OCI-LY7 (cell line): ENCODE measurements around the gene ADD3. TPM values are rescaled to one million over a fixed set of nuclear protein-coding genes. Genes with fewer than 3 reads are reported as not detected.

ENCODE experiments used
- BruUV-seq: library from RNA; stranded (reverse); fragments of 400-500 nt; replicated peaks from 2 replicates; lab custom pipeline; 2021; lab: Mats Ljungman, UMichigan
- CTCF ChIA-PET: fragments of 300-600 bp; sonication (Branson Sonifier 250); formaldehyde crosslinking; loops from one replicate; lab custom pipeline; 2022; ENCODE audit warnings: antibody characterized with exemption; ENCODE audit not compliant: unreplicated experiment; lab: Charles Lee
- POLR2A ChIA-PET: fragments of 300-600 bp; sonication (Branson Sonifier 250); formaldehyde crosslinking; loops from one replicate; lab custom pipeline; 2022; ENCODE audit warnings: antibody characterized with exemption; lab: Charles Lee
- DNase-seq: peaks from one replicate; pipeline ENCODE4 v3.0.0-alpha.2; 2015; ENCODE audit warnings: low spot score
- H2AFZ ChIP-seq: fragments of 200-600 bp; sonication (generic), shearing (Covaris generic); 2 replicates; pipeline ENCODE4 v1.6.1; 2014; ENCODE audit warnings: mild to moderate bottlenecking, antibody characterized with exemption, low read length, moderate library complexity
- H3K27ac ChIP-seq: fragments of 200-600 bp; sonication (generic); 2 replicates; pipeline ENCODE4 v1.5.1; 2014; ENCODE audit warnings: mixed run types, low read depth, mild to moderate bottlenecking, moderate library complexity, low read length, inconsistent platforms; ENCODE audit not compliant: poor library complexity, severe bottlenecking
- H3K36me3 ChIP-seq: fragments of 200-600 bp; sonication (generic); 2 replicates; pipeline ENCODE4 v1.6.1; 2014; ENCODE audit warnings: mild to moderate bottlenecking, antibody characterized with exemption, low read length, moderate library complexity, mixed read lengths; ENCODE audit not compliant: insufficient read depth
- H3K4me1 ChIP-seq: fragments of 200-600 bp; sonication (generic); 2 replicates; pipeline ENCODE4 v1.5.1; 2014; ENCODE audit warnings: mild to moderate bottlenecking, low read length; ENCODE audit not compliant: insufficient read depth, poor library complexity, severe bottlenecking
- H3K4me2 ChIP-seq: fragments of 200-600 bp; sonication (generic); 2 replicates; pipeline ENCODE4 v1.6.1; 2014; ENCODE audit warnings: mild to moderate bottlenecking, low read length
- H3K4me3 ChIP-seq: fragments of 200-600 bp; sonication (generic); 2 replicates; pipeline ENCODE4 v1.5.1; 2014; ENCODE audit warnings: mild to moderate bottlenecking, low read depth, low read length; ENCODE audit not compliant: poor library complexity, severe bottlenecking
- H3K79me2 ChIP-seq: fragments of 200-600 bp; sonication (generic); 2 replicates; pipeline ENCODE4 v1.6.1; 2016; ENCODE audit warnings: low read depth, mild to moderate bottlenecking, low read length, moderate library complexity, mixed read lengths; ENCODE audit not compliant: insufficient read depth
- H3K9me2 ChIP-seq: fragments of 200-600 bp; sonication (generic); 2 replicates; pipeline ENCODE4 v1.6.1; 2016; ENCODE audit warnings: mild to moderate bottlenecking, low read length, mixed read lengths; ENCODE audit not compliant: insufficient read depth
- H3K9me3 ChIP-seq: fragments of 200-600 bp; sonication (generic); 2 replicates; pipeline ENCODE4 v1.6.1; 2014; ENCODE audit warnings: mild to moderate bottlenecking, mixed run types, low read length, mixed read lengths
- H4K20me1 ChIP-seq: fragments of 200-600 bp; sonication (generic); 2 replicates; pipeline ENCODE4 v1.6.1; 2014; ENCODE audit warnings: mild to moderate bottlenecking, antibody characterized with exemption, low read length, moderate library complexity, mixed read lengths; ENCODE audit not compliant: insufficient read depth
- EZH2phosphoT487 ChIP-seq: fragments of 200-600 bp; sonication (generic); IDR thresholded peaks from 2 replicates; pipeline ENCODE4 v1.6.1; 2018; ENCODE audit warnings: low read depth, borderline replicate concordance, mild to moderate bottlenecking, mixed run types, antibody characterized with exemption, low read length, moderate library complexity, mixed read lengths
- intact Hi-C: fragments of 100-400 bp; cut with micrococcal nuclease; formaldehyde crosslinking; loops from one replicate; pipeline ENCODE4 v1.10.0; 2022; ENCODE audit not compliant: unreplicated experiment
- total RNA-seq, 2 experiments: library from RNA; depleted of rRNA in 1 of 2; stranded (reverse); fragments of >200 nt in 1 of 2; shearing (Covaris generic) in 1 of 2; gene quantifications; 2 replicates each; pipeline ENCODE4 v1.2.3, GENCODE V29; 2014 to 2022
- TF ChIP-seq, protein P1 (sequence below): fragments of 200-600 bp; sonication (generic); conservative IDR thresholded peaks from 2 replicates; pipeline ENCODE4 v1.5.1; 2014; ENCODE audit warnings: mild to moderate bottlenecking, antibody characterized with exemption, low read length, moderate library complexity, mixed read lengths

ADD3 gene
- total RNA-seq, 2 experiments from 2014 or later: 75.8 to 89.7 TPM

GRCh38 chr10:109993551-109994330 is 14.0 kb upstream of the ADD3 start:
- DNase-seq: no peak
- Histone ChIP-seq H3K4me1 (peaks cover 23% of the 10 kb centered on the region), H3K4me2 (no peak overlapping the region), H3K36me3 (no peaks in the 10 kb centered on the region), H4K20me1 (no peaks in the 10 kb centered on the region), H3K79me2 (no peaks in the 10 kb centered on the region), H3K9me3 (no peaks in the 10 kb centered on the region), H3K4me3 (no peak overlapping the region), H3K27ac (no peak overlapping the region), H2AFZ (no peak overlapping the region), H3K9me2 (no peaks in the 10 kb centered on the region)
- intact Hi-C loops: no loop called here
- POLR2A ChIA-PET: interaction anchor here (0.7 to 1.2 kb wide), 3 partner anchors 18 to 56 kb away, joined by 3 to 4 read pairs (median 3); no protein-coding TSS in a partner anchor
- BruUV-seq: no TSS peak
- TF ChIP-seq EZH2phosphoT487: no peak
- TF ChIP-seq, protein P1, sequence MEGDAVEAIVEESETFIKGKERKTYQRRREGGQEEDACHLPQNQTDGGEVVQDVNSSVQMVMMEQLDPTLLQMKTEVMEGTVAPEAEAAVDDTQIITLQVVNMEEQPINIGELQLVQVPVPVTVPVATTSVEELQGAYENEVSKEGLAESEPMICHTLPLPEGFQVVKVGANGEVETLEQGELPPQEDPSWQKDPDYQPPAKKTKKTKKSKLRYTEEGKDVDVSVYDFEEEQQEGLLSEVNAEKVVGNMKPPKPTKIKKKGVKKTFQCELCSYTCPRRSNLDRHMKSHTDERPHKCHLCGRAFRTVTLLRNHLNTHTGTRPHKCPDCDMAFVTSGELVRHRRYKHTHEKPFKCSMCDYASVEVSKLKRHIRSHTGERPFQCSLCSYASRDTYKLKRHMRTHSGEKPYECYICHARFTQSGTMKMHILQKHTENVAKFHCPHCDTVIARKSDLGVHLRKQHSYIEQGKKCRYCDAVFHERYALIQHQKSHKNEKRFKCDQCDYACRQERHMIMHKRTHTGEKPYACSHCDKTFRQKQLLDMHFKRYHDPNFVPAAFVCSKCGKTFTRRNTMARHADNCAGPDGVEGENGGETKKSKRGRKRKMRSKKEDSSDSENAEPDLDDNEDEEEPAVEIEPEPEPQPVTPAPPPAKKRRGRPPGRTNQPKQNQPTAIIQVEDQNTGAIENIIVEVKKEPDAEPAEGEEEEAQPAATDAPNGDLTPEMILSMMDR: no peak
- CTCF ChIA-PET: no interaction called here

DNA sequence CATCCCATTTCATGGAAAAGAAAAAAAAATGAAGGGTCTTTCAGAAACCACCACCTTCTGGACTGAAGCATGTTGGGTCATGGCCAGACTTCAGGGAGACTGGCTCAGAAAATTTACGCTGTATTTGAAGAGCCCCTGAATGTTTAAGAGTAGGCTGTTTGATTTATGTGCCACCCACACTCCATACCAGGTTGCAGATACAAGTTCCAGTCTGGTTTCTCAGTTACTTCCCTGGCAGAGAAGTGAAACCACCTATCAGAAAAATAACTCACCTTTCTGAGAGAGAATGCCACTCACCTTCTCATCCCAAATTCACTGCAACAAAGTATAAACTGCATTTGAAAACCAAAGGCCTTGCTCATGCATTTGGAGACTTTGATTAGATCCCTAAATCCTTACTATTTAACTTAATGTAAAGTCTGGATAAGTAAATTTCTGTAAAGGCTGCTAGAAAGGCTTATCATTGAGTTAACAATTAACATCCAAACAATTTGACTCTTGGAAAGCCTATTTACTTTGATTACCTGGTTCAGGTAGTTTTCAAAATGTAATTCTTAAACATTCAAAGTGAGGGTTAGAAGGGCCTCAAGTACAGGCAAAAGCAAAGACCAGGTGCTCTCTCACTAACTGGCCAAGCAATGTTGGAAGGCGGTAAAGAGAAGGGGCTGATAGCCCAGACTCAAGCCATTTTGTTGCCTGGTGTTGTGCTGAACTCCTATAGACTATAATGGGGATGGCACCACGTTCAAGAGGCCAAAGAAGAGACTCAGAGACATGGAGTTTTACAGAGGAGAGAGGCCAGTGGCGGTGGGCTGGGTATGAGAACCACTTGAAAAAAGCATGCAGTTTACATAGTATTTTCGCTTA is 12.8 kb upstream of the ADD3 start:
- intact Hi-C loops: no loop called here
- Histone ChIP-seq H3K9me3 (no peaks in the 10 kb centered on the region), H3K4me2 (no peak overlapping the region), H2AFZ (no peak overlapping the region), H3K4me1 (peaks cover 23% of the 10 kb centered on the region), H3K79me2 (no peaks in the 10 kb centered on the region), H3K4me3 (no peak overlapping the region), H3K27ac (no peak overlapping the region), H3K36me3 (no peaks in the 10 kb centered on the region), H3K9me2 (no peaks in the 10 kb centered on the region), H4K20me1 (no peaks in the 10 kb centered on the region)
- TF ChIP-seq, protein P1: no peak
- TF ChIP-seq EZH2phosphoT487: no peak
- no TSS peak for BruUV-seq
- ChIA-PET POLR2A (interaction anchor here (0.8 kb wide), 1 partner anchor 11 kb away, joined by 4 read pairs; no protein-coding TSS in a partner anchor), CTCF (no interaction called here)
- DNase-seq: no peak
